Measurements from ENCODE around the gene JMJD1C.

DNA sequence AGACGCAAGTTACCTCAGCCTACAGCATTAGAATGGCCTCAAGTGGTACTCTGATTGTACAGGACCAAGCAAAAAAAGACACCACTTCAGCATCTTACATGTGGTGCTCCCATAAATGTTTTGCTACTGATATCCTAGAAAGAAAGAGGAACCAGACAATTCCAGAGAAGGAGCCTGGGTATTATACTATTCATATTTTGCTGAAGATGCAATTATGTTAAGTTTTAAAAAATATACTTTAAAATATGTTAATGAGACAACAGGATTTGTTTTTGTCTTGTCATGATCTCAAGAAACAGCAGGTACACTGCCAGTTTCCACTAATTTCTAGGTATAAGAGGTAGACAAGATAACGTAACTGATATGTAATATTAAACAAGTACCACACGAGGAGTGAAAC lies 92.6 kb downstream of the JMJD1C start:
- no peak for TF ChIP-seq POLR2A (IDR thresholded peaks at IDR 0.05; ENCODE audit: low read length)
- no peak for TF ChIP-seq CTCF (IDR thresholded peaks at IDR 0.05)
- TF ChIP-seq, protein P1, sequence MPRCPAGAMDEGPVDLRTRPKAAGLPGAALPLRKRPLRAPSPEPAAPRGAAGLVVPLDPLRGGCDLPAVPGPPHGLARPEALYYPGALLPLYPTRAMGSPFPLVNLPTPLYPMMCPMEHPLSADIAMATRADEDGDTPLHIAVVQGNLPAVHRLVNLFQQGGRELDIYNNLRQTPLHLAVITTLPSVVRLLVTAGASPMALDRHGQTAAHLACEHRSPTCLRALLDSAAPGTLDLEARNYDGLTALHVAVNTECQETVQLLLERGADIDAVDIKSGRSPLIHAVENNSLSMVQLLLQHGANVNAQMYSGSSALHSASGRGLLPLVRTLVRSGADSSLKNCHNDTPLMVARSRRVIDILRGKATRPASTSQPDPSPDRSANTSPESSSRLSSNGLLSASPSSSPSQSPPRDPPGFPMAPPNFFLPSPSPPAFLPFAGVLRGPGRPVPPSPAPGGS (IDR thresholded peaks at IDR 0.05), result no peak
- no peak for TF ChIP-seq PHF8 (IDR thresholded peaks at IDR 0.05; ENCODE audit: borderline replicate concordance, low read depth)
- TF ChIP-seq, protein P2, sequence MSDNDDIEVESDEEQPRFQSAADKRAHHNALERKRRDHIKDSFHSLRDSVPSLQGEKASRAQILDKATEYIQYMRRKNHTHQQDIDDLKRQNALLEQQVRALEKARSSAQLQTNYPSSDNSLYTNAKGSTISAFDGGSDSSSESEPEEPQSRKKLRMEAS (IDR thresholded peaks at IDR 0.05), result no peak
- no peak for TF ChIP-seq CBX8 (IDR thresholded peaks at IDR 0.05)
- no peak for TF ChIP-seq SMC3 (IDR thresholded peaks at IDR 0.05)
- TF ChIP-seq RAD21 (conservative IDR thresholded peaks at IDR 0.05 in 1 of 2, IDR thresholded peaks at IDR 0.05 in 1 of 2), result no peak
- TF ChIP-seq SREBF2 (IDR thresholded peaks at IDR 0.05), result no peak
- TF ChIP-seq RCOR1 (IDR thresholded peaks at IDR 0.05; ENCODE audit: low read depth, low read length), result no peak
- TF ChIP-seq, protein P3, sequence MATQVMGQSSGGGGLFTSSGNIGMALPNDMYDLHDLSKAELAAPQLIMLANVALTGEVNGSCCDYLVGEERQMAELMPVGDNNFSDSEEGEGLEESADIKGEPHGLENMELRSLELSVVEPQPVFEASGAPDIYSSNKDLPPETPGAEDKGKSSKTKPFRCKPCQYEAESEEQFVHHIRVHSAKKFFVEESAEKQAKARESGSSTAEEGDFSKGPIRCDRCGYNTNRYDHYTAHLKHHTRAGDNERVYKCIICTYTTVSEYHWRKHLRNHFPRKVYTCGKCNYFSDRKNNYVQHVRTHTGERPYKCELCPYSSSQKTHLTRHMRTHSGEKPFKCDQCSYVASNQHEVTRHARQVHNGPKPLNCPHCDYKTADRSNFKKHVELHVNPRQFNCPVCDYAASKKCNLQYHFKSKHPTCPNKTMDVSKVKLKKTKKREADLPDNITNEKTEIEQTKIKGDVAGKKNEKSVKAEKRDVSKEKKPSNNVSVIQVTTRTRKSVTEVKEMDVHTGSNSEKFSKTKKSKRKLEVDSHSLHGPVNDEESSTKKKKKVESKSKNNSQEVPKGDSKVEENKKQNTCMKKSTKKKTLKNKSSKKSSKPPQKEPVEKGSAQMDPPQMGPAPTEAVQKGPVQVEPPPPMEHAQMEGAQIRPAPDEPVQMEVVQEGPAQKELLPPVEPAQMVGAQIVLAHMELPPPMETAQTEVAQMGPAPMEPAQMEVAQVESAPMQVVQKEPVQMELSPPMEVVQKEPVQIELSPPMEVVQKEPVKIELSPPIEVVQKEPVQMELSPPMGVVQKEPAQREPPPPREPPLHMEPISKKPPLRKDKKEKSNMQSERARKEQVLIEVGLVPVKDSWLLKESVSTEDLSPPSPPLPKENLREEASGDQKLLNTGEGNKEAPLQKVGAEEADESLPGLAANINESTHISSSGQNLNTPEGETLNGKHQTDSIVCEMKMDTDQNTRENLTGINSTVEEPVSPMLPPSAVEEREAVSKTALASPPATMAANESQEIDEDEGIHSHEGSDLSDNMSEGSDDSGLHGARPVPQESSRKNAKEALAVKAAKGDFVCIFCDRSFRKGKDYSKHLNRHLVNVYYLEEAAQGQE (IDR thresholded peaks at IDR 0.05), result no peak
